ENCODE measurements around the gene PDIK1L.

The PDIK1L gene

GRCh38 chr1:26124418-26125331, 13.1 kb downstream of the PDIK1L start:
- no peak for FAIRE-seq

GRCh38 chr1:26125382-26125781, 13.8 kb downstream of the PDIK1L start:
- no peak for FAIRE-seq

GRCh38 chr1:26125946-26126320, 14.3 kb downstream of the PDIK1L start:
- FAIRE-seq = no peak

GRCh38 chr1:26126321-26127084, 14.9 kb downstream of the PDIK1L start:
- no peak for FAIRE-seq

GRCh38 chr1:26127235-26128163, 15.9 kb downstream of the PDIK1L start:
- no peak for FAIRE-seq

GRCh38 chr1:26129778-26130177, 18.2 kb downstream of the PDIK1L start:
- no peak for FAIRE-seq

- no peak for FAIRE-seq
These were observed 19.1 kb downstream of the PDIK1L start for GRCh38 chr1:26130695-26131094.

GRCh38 chr1:26132128-26132833, 20.7 kb downstream of the PDIK1L start:
- FAIRE-seq = no peak

GRCh38 chr1:26132834-26133167, 21.2 kb downstream of the PDIK1L start:
- FAIRE-seq = no peak

- no peak for FAIRE-seq
These were observed 22.8 kb downstream of the PDIK1L start for GRCh38 chr1:26134466-26134865.

GRCh38 chr1:26138974-26139558, 27.4 kb downstream of the PDIK1L start:
- no peak for FAIRE-seq

GRCh38 chr1:26142159-26142558, 30.5 kb downstream of the PDIK1L start:
- no peak for FAIRE-seq

- peak; percentile 94 for FAIRE-seq
These were observed 33.7 kb downstream of the PDIK1L start for GRCh38 chr1:26145041-26145959.

GRCh38 chr1:26145960-26146294, 34.3 kb downstream of the PDIK1L start:
- FAIRE-seq = no peak

- no peak for FAIRE-seq
These were observed 37.3 kb downstream of the PDIK1L start for GRCh38 chr1:26148887-26149286.

GRCh38 chr1:26153966-26154532, 42.4 kb downstream of the PDIK1L start:
- FAIRE-seq = no peak

GRCh38 chr1:26154750-26155149, 43.1 kb downstream of the PDIK1L start:
- FAIRE-seq = no peak

- FAIRE-seq = no peak
These were observed 44.0 kb downstream of the PDIK1L start for GRCh38 chr1:26155370-26156284.

- FAIRE-seq = no peak
These were observed 44.8 kb downstream of the PDIK1L start for GRCh38 chr1:26156285-26157038.
